Activated CD4-positive, alpha-beta T cell treated with anti-CD3 and anti-CD28 coated beads, Interleukin-2, amount 50 U/mL, for 4 hours (primary cell): ENCODE measurements around the gene LGALS12.

Experiments used
- DNase-seq, 2 experiments: peaks; one replicate each; pipeline ENCODE4 v3.0.0-alpha.2; 2020

The LGALS12 gene

GRCh38 chr11:63564784-63565350 is 59.0 kb downstream of the LGALS12 start:
- DNase-seq = no peak
